Activated T-cell treated with anti-CD3 and anti-CD28 coated beads for 48 hours (primary cell): Measurements from ENCODE around the gene HSPA5.
A peak's percentile ranks its signal among the peaks of the same experiment; 100 is the strongest.
"Not testable (repeated sequence)": the region's sequence is repeated elsewhere in the genome, so short reads cannot be mapped to it uniquely, and the experiment has no call there.

Experiments used
- DNase-seq: peaks from one replicate; pipeline ENCODE4 v3.0.0-alpha.2; 2020; ENCODE audit warnings: low read depth

The HSPA5 gene

GRCh38 chr9:125241863-125242739 is 958 bp upstream of the HSPA5 start:
- DNase-seq, result peak; percentile 23

- DNase-seq, result no peak
Measured at GRCh38 chr9:125240649-125240999, 519 bp downstream of the HSPA5 start.

GRCh38 chr9:125239631-125240597 is 1.2 kb downstream of the HSPA5 start:
- DNase-seq, result no peak

- no peak for DNase-seq
Measured at GRCh38 chr9:125238915-125239446, 2.2 kb downstream of the HSPA5 start.

GRCh38 chr9:125238127-125238914 is 2.8 kb downstream of the HSPA5 start:
- DNase-seq, result no peak

GRCh38 chr9:125236520-125237159 is 4.5 kb downstream of the HSPA5 start:
- not testable (repeated sequence) for DNase-seq

- no peak for DNase-seq
Measured at GRCh38 chr9:125235804-125236519, 5.2 kb downstream of the HSPA5 start.

- DNase-seq, result not testable (repeated sequence)
Measured at GRCh38 chr9:125234099-125234498, 7.0 kb downstream of the HSPA5 start.

GRCh38 chr9:125233678-125234077 is 7.5 kb downstream of the HSPA5 start:
- DNase-seq, result no peak

- DNase-seq, result no peak
Measured at GRCh38 chr9:125227761-125228160, 13.4 kb downstream of the HSPA5 start.

- DNase-seq, result not testable (repeated sequence)
Measured at GRCh38 chr9:125224858-125225257, 16.3 kb downstream of the HSPA5 start.

GRCh38 chr9:125218621-125219020 is 22.5 kb downstream of the HSPA5 start:
- no peak for DNase-seq

- no peak for DNase-seq
Measured at GRCh38 chr9:125214186-125214585, 27.0 kb downstream of the HSPA5 start.

- no peak for DNase-seq
Measured at GRCh38 chr9:125204477-125204876, 36.7 kb downstream of the HSPA5 start.

- no peak for DNase-seq
Measured at GRCh38 chr9:125202846-125203618, 38.1 kb downstream of the HSPA5 start.

- peak; percentile 93 for DNase-seq
Measured at GRCh38 chr9:125200216-125201047, 40.7 kb downstream of the HSPA5 start, which contains the start of gene RABEPK. TSS of gene RABEPK (plus strand) at chr9:125200542. CDS start at chr9:125203014, 2,472 bp downstream.

- DNase-seq, result not testable (repeated sequence)
Measured at GRCh38 chr9:125195591-125195990, 45.6 kb downstream of the HSPA5 start.

- not testable (repeated sequence) for DNase-seq
Measured at GRCh38 chr9:125194466-125194865, 46.7 kb downstream of the HSPA5 start.

GRCh38 chr9:125190361-125190801 is 50.8 kb downstream of the HSPA5 start:
- no peak for DNase-seq
